SK-N-SH treated with all-trans-retinoic acid at 6 μM for 48 hours (cell line): ENCODE measurements around the gene A4GNT.

Experiments used
- ATAC-seq: fragments of 200-7000 bp; cut with Tn5 transposase; 3 replicates; pipeline ENCODE4 v1.9.1; 2020; ENCODE audit warnings: mild to moderate bottlenecking, moderate library complexity
- ARNTL ChIP-seq: fragments of 450-650 bp; formaldehyde crosslinking; IDR thresholded peaks from 2 replicates; pipeline ENCODE4 v1.5.0; 2020; ENCODE audit warnings: low read depth, mild to moderate bottlenecking, moderate library complexity, borderline replicate concordance
- CREB5 ChIP-seq: fragments of 250-450 bp; sonication (Bioruptor Pico); IDR thresholded peaks from 2 replicates; pipeline ENCODE4 v1.5.1; 2020; ENCODE audit warnings: low read depth, mild to moderate bottlenecking, moderate library complexity
- CSDC2 ChIP-seq: fragments of 250-450 bp; sonication (Bioruptor Pico); IDR thresholded peaks from 2 replicates; pipeline ENCODE4 v1.5.0; 2020; ENCODE audit warnings: mild to moderate bottlenecking, moderate library complexity
- CSRNP3 ChIP-seq: fragments of 250-450 bp; sonication (Bioruptor Pico); IDR thresholded peaks from 2 replicates; pipeline ENCODE4 v1.5.1; 2021; ENCODE audit warnings: mild to moderate bottlenecking, moderate library complexity
- ESRRG ChIP-seq: fragments of 250-450 bp; sonication (Bioruptor Pico); IDR thresholded peaks from 2 replicates; pipeline ENCODE4 v1.6.1; 2021; ENCODE audit warnings: mild to moderate bottlenecking
- GLIS3 ChIP-seq: fragments of 250-450 bp; sonication (Bioruptor Pico); IDR thresholded peaks from 2 replicates; pipeline ENCODE4 v1.5.0; 2020; ENCODE audit warnings: mild to moderate bottlenecking, moderate library complexity
- ISL1 ChIP-seq: fragments of 250-450 bp; sonication (Bioruptor Pico); IDR thresholded peaks from 2 replicates; pipeline ENCODE4 v2.1.2; 2022; ENCODE audit warnings: mild to moderate bottlenecking, moderate library complexity
- OSR1 ChIP-seq: fragments of 250-450 bp; sonication (Bioruptor Pico); IDR thresholded peaks from 2 replicates; pipeline ENCODE4 v1.8.0; 2022; ENCODE audit warnings: moderate library complexity, mild to moderate bottlenecking, inconsistent platforms
- PATZ1 ChIP-seq: fragments of 250-450 bp; sonication (Bioruptor Pico); IDR thresholded peaks from 2 replicates; pipeline ENCODE4 v1.8.0; 2020; ENCODE audit warnings: mild to moderate bottlenecking, moderate library complexity, borderline replicate concordance
- POU6F1 ChIP-seq: fragments of 250-450 bp; sonication (Bioruptor Pico); IDR thresholded peaks from 2 replicates; pipeline ENCODE4 v1.8.0; 2021; ENCODE audit warnings: low read depth, mild to moderate bottlenecking, moderate library complexity, borderline replicate concordance
- PPARA ChIP-seq: fragments of 250-450 bp; sonication (Bioruptor Pico); IDR thresholded peaks from 2 replicates; pipeline ENCODE4 v1.5.0; 2020; ENCODE audit warnings: mild to moderate bottlenecking, borderline replicate concordance
- SNAI2 ChIP-seq: fragments of 250-450 bp; sonication (Bioruptor Pico); IDR thresholded peaks from 2 replicates; pipeline ENCODE4 v1.5.0; 2020; ENCODE audit warnings: mild to moderate bottlenecking, moderate library complexity
- TCF4 ChIP-seq: fragments of 250-450 bp; sonication (Bioruptor Pico); IDR thresholded peaks from 2 replicates; pipeline ENCODE4 v1.8.0; 2021; ENCODE audit warnings: mild to moderate bottlenecking, moderate library complexity, borderline replicate concordance
- TOX ChIP-seq: fragments of 250-450 bp; sonication (Bioruptor Pico); IDR thresholded peaks from 2 replicates; pipeline ENCODE4 v1.8.0; 2021; ENCODE audit warnings: mild to moderate bottlenecking, moderate library complexity, borderline replicate concordance
- TSHZ2 ChIP-seq: fragments of 250-450 bp; sonication (Bioruptor Pico); IDR thresholded peaks from 2 replicates; pipeline ENCODE4 v1.5.0; 2020; ENCODE audit warnings: mild to moderate bottlenecking, moderate library complexity
- ZC3H10 ChIP-seq: fragments of 250-450 bp; sonication (Bioruptor Pico); IDR thresholded peaks from 2 replicates; pipeline ENCODE4 v1.5.1; 2021; ENCODE audit warnings: mild to moderate bottlenecking, moderate library complexity
- ZFP3 ChIP-seq: fragments of 250-450 bp; sonication (Bioruptor Pico); IDR thresholded peaks from 2 replicates; pipeline ENCODE4 v1.5.0; 2020; ENCODE audit warnings: mild to moderate bottlenecking, moderate library complexity
- ZNF565 ChIP-seq: fragments of 450-650 bp; formaldehyde crosslinking; conservative IDR thresholded peaks from 2 replicates; pipeline ENCODE4 v1.5.0; 2020; ENCODE audit warnings: low read depth, mild to moderate bottlenecking, moderate library complexity
- ZNF70 ChIP-seq: fragments of 450-650 bp; formaldehyde crosslinking; IDR thresholded peaks from 2 replicates; pipeline ENCODE4 v1.5.0; 2020; ENCODE audit warnings: mild to moderate bottlenecking, moderate library complexity
- ZNF8 ChIP-seq: fragments of 450-650 bp; formaldehyde crosslinking; IDR thresholded peaks from 2 replicates; pipeline ENCODE4 v1.5.0; 2020; ENCODE audit warnings: mild to moderate bottlenecking, moderate library complexity

Gene A4GNT

GRCh38 chr3:138165061-138165460, 32.9 kb upstream of the A4GNT start:
- no peak for TF ChIP-seq ZFP3
- no peak for TF ChIP-seq ZNF8
- TF ChIP-seq ESRRG (CRISPR knock-in tag): no peak
- TF ChIP-seq OSR1 (CRISPR knock-in tag): no peak
- no peak for TF ChIP-seq CSDC2
- TF ChIP-seq PPARA (CRISPR knock-in tag): no peak
- no peak for TF ChIP-seq ISL1 (CRISPR knock-in tag)
- TF ChIP-seq ARNTL (CRISPR knock-in tag): no peak
- TF ChIP-seq PATZ1: no peak
- TF ChIP-seq TCF4 (CRISPR knock-in tag): no peak
- TF ChIP-seq CSRNP3 (CRISPR knock-in tag): no peak
- TF ChIP-seq POU6F1 (CRISPR knock-in tag): no peak
- no peak for TF ChIP-seq ZC3H10 (CRISPR knock-in tag)
- TF ChIP-seq ZNF565 (CRISPR knock-in tag): no peak
- no peak for TF ChIP-seq TSHZ2 (CRISPR knock-in tag)
- no peak for TF ChIP-seq SNAI2
- ATAC-seq: no peak

GRCh38 chr3:138157743-138158142, 25.6 kb upstream of the A4GNT start:
- ATAC-seq: no peak
- TF ChIP-seq PPARA (CRISPR knock-in tag) (no peak), TCF4 (CRISPR knock-in tag) (no peak), ZNF8 (no peak), PATZ1 (no peak), ESRRG (CRISPR knock-in tag) (no peak), SNAI2 (no peak), CREB5 (CRISPR knock-in tag) (no peak), ZNF70 (no peak), GLIS3 (CRISPR knock-in tag) (no peak), TSHZ2 (CRISPR knock-in tag) (no peak), ZNF565 (CRISPR knock-in tag) (no peak), OSR1 (CRISPR knock-in tag) (no peak), TOX (CRISPR knock-in tag) (no peak), ZFP3 (no peak)
